GM23248 (cell line): ENCODE measurements around the gene SPCS1. TPM values are rescaled to one million over a fixed set of nuclear protein-coding genes. Genes with fewer than 3 reads are reported as not detected.
A peak's percentile ranks its signal among the peaks of the same experiment; 100 is the strongest.

Source experiments
- DNase-seq: peaks from one replicate; pipeline ENCODE4 v3.0.0-alpha.2; 2015
- H2AFZ ChIP-seq: fragments of 200-600 bp; sonication (generic); 2 replicates; pipeline ENCODE4 v1.6.1; 2016; ENCODE audit warnings: antibody characterized with exemption
- H3F3A ChIP-seq: fragments of 200-600 bp; sonication (generic); 2 replicates; pipeline ENCODE4 v1.6.1; 2016; ENCODE audit warnings: mild to moderate bottlenecking, antibody characterized with exemption, mixed run types; ENCODE audit not compliant: insufficient read depth
- H3K27ac ChIP-seq: fragments of 200-600 bp; sonication (generic); 2 replicates; pipeline ENCODE4 v1.5.1; 2016; ENCODE audit warnings: mild to moderate bottlenecking
- H3K27me3 ChIP-seq: fragments of 200-600 bp; sonication (generic); replicated peaks from 2 replicates; pipeline ENCODE4 v1.6.1; 2016; ENCODE audit warnings: mild to moderate bottlenecking; ENCODE audit not compliant: insufficient read depth
- H3K36me3 ChIP-seq: fragments of 200-600 bp; sonication (generic); 2 replicates; pipeline ENCODE4 v1.6.1; 2016; ENCODE audit warnings: low read depth, mild to moderate bottlenecking
- H3K4me1 ChIP-seq: fragments of 200-600 bp; sonication (generic); 2 replicates; pipeline ENCODE4 v1.6.1; 2016; ENCODE audit warnings: mild to moderate bottlenecking; ENCODE audit not compliant: insufficient read depth
- H3K4me2 ChIP-seq: fragments of 200-600 bp; sonication (generic); one replicate; pipeline ENCODE4 v1.6.1; 2016; ENCODE audit warnings: mild to moderate bottlenecking; ENCODE audit not compliant: unreplicated experiment
- H3K4me3 ChIP-seq: fragments of 200-600 bp; sonication (generic); 2 replicates; pipeline ENCODE4 v1.5.1; 2016; ENCODE audit warnings: mild to moderate bottlenecking
- H3K79me2 ChIP-seq: fragments of 200-600 bp; sonication (generic); 2 replicates; pipeline ENCODE4 v1.6.1; 2016; ENCODE audit warnings: mild to moderate bottlenecking; ENCODE audit not compliant: insufficient read depth
- H3K9ac ChIP-seq: fragments of 200-600 bp; sonication (generic); 2 replicates; pipeline ENCODE4 v1.6.1; 2016; ENCODE audit warnings: mild to moderate bottlenecking
- H3K9me2 ChIP-seq: fragments of 200-600 bp; sonication (generic); 2 replicates; pipeline ENCODE4 v1.6.1; 2016; ENCODE audit warnings: mixed run types, mild to moderate bottlenecking, moderate library complexity; ENCODE audit not compliant: insufficient read depth
- H3K9me3 ChIP-seq: fragments of 200-600 bp; sonication (generic); one replicate; pipeline ENCODE4 v1.6.1; 2017; ENCODE audit warnings: low read depth
- H4K20me1 ChIP-seq: fragments of 200-600 bp; sonication (generic); 2 replicates; pipeline ENCODE4 v1.6.0; 2016; ENCODE audit not compliant: insufficient read depth
- EZH2 ChIP-seq: fragments of 200-600 bp; sonication (generic); IDR thresholded peaks from 2 replicates; pipeline ENCODE4 v1.6.1; 2018; ENCODE audit warnings: antibody characterized with exemption, mild to moderate bottlenecking; ENCODE audit not compliant: insufficient read depth, poor library complexity, severe bottlenecking
- EZH2phosphoT487 ChIP-seq: fragments of 200-600 bp; sonication (generic); IDR thresholded peaks from 2 replicates; pipeline ENCODE4 v1.6.1; 2018; ENCODE audit warnings: antibody characterized with exemption, moderate library complexity, mild to moderate bottlenecking, low read depth; ENCODE audit not compliant: insufficient read depth
- WGBS, 2 experiments: methylation state at CpG; one replicate each; pipeline ENCODE4 v1.1.6; 2015 to 2017; ENCODE audit warnings: low lambda C conversion rate in 2 of 2, low coverage in 1 of 2; ENCODE audit errors: missing lambda C conversion rate in 2 of 2; 5-methylcytosine and 5-hydroxymethylcytosine counted together
- in situ Hi-C: fragments of 300-500 bp; cut with MboI; formaldehyde crosslinking; loops from 2 replicates; pipeline ENCODE4 v1.15.0; 2020
- polyA plus RNA-seq: library from polyadenylated mRNA; unstranded; fragments of >200 nt; fragmentation: Nextera tagmentation; extraction: Ambion mirVana; gene quantifications from 2 replicates; pipeline ENCODE4 v1.2.1, GENCODE V29; 2016
- total RNA-seq: library from RNA; depleted of rRNA; stranded (reverse); fragments of >200 nt; shearing (Covaris generic); gene quantifications from 2 replicates; pipeline ENCODE4 v1.2.3, GENCODE V29; 2014; rRNA removed

Gene SPCS1
- 184 and 271 TPM in 2 replicates for total RNA-seq
- 366 and 369 TPM in 2 replicates for polyA plus RNA-seq

- TF ChIP-seq EZH2phosphoT487 (no peak), EZH2 (no peak)
- H3K27me3 ChIP-seq = no peaks in the 10 kb centered on the region
- peaks cover 13% of the 10 kb centered on the region for H3K36me3 ChIP-seq
- peak within 1 kb of the TSS; percentile 99 for H3K4me3 ChIP-seq
- peaks cover 76% of the 10 kb centered on the region for H3K79me2 ChIP-seq
- no peaks in the 10 kb centered on the region for H4K20me1 ChIP-seq
- peaks cover 20% of the 10 kb centered on the region for H3K4me1 ChIP-seq
- no peaks in the 10 kb centered on the region for H3K9me3 ChIP-seq
- H3K4me2 ChIP-seq = peak within 1 kb of the TSS; percentile 100
- H3K9me2 ChIP-seq = no peaks in the 10 kb centered on the region
- H3K27ac ChIP-seq = peak within 1 kb of the TSS; percentile 94
- 1% methylated on average over 84 to 87 of the region's 94 CpGs for WGBS, 2 experiments
- in situ Hi-C loops = no loop called here
- peak within 1 kb of the TSS; percentile 85 for H2AFZ ChIP-seq
- peaks cover 42% of the 10 kb centered on the region for H3F3A ChIP-seq
- DNase-seq = peak; percentile 96
- H3K9ac ChIP-seq = peak within 1 kb of the TSS; percentile 99
Observed at GRCh38 chr3:52705688-52706686, at the start of gene SPCS1, which contains the start of gene GLT8D1. Gene SPCS1 (plus strand): TSS chr3:52706106. CDS start chr3:52706247, 141 bp downstream. Gene GLT8D1 (minus strand): TSS chr3:52705791. CDS start chr3:52700460, 5,331 bp downstream.

GRCh38 chr3:52660046-52660445 is 45.9 kb upstream of the SPCS1 start:
- in situ Hi-C loops = no loop called here
- peaks cover 62% of the 10 kb centered on the region for H3K36me3 ChIP-seq

GRCh38 chr3:52663098-52663497 is 42.8 kb upstream of the SPCS1 start:
- no peak for TF ChIP-seq EZH2
- no peak for TF ChIP-seq EZH2phosphoT487
- peaks cover 57% of the 10 kb centered on the region for H3K79me2 ChIP-seq
- H4K20me1 ChIP-seq = no peaks in the 10 kb centered on the region
- H3F3A ChIP-seq = no peaks in the 10 kb centered on the region
- no peak overlapping the region for H2AFZ ChIP-seq
- no peaks in the 10 kb centered on the region for H3K9me3 ChIP-seq
- no peak for DNase-seq
- no peak overlapping the region for H3K4me2 ChIP-seq
- H3K4me3 ChIP-seq = no peak overlapping the region
- peaks cover 2% of the 10 kb centered on the region; the same call in 1 of the 2 replicates for H3K4me1 ChIP-seq
- H3K27me3 ChIP-seq = no peaks in the 10 kb centered on the region
- WGBS, 2 experiments = 96% methylated on average over 3 of the region's 3 CpGs
- no peak overlapping the region for H3K9ac ChIP-seq
- in situ Hi-C loops = no loop called here
- H3K9me2 ChIP-seq = no peaks in the 10 kb centered on the region
- peaks cover 35% of the 10 kb centered on the region for H3K36me3 ChIP-seq
- no peak overlapping the region for H3K27ac ChIP-seq

More at GRCh38 chr3:52660046-52660445, 45.9 kb upstream of the SPCS1 start:
- no peaks in the 10 kb centered on the region for H3K27me3 ChIP-seq
- WGBS, 2 experiments = 74 to 75% methylated on average over 3 of the region's 3 CpGs
- no peak overlapping the region for H3K27ac ChIP-seq
- H3K79me2 ChIP-seq = peaks cover 42% of the 10 kb centered on the region
- no peak overlapping the region for H3K9ac ChIP-seq
- H2AFZ ChIP-seq = no peak overlapping the region
- no peaks in the 10 kb centered on the region for H3K4me1 ChIP-seq
- TF ChIP-seq EZH2phosphoT487 (no peak), EZH2 (no peak)
- H3K9me3 ChIP-seq = no peaks in the 10 kb centered on the region
- H4K20me1 ChIP-seq = no peaks in the 10 kb centered on the region
- no peaks in the 10 kb centered on the region for H3K9me2 ChIP-seq
- H3K4me2 ChIP-seq = no peak overlapping the region
- H3K4me3 ChIP-seq = no peak overlapping the region
- no peak for DNase-seq
- no peaks in the 10 kb centered on the region for H3F3A ChIP-seq

- Histone ChIP-seq H3K9ac (peak overlapping the region; percentile 87), H3K4me3 (peak overlapping the region; percentile 53), H3K27me3 (no peaks in the 10 kb centered on the region), H3K4me2 (peak overlapping the region; percentile 89), H2AFZ (no peak overlapping the region), H3K79me2 (peaks cover 63% of the 10 kb centered on the region), H3F3A (peaks cover 48% of the 10 kb centered on the region), H3K27ac (peak overlapping the region; percentile 99), H4K20me1 (no peaks in the 10 kb centered on the region), H3K4me1 (peaks cover 47% of the 10 kb centered on the region), H3K36me3 (peaks cover 5% of the 10 kb centered on the region), H3K9me2 (no peaks in the 10 kb centered on the region), H3K9me3 (no peaks in the 10 kb centered on the region)
- 14 to 15% methylated on average over 9 of the region's 9 CpGs for WGBS, 2 experiments
- in situ Hi-C loops = no loop called here
- peak; percentile 98 for DNase-seq
- no peak for TF ChIP-seq EZH2
- TF ChIP-seq EZH2phosphoT487 = 0 out of 2 replicates have a peak, but pooled peaks have one; percentile 55
Observed at GRCh38 chr3:52670621-52671521, 35.0 kb upstream of the SPCS1 start.
